Astrocyte of the spinal cord (primary cell): ENCODE measurements around the gene OR8D2.
"Not testable (repeated sequence)": the region's sequence is repeated elsewhere in the genome, so short reads cannot be mapped to it uniquely, and the experiment has no call there.

Experiments
- DNase-seq: peaks from one replicate; pipeline ENCODE4 v3.0.0; 2011; ENCODE audit warnings: low read depth, low spot score
- H3K4me3 ChIP-seq: 2 replicates; pipeline ENCODE4 v1.5.1; 2011; ENCODE audit warnings: low read depth, mild to moderate bottlenecking, low read length, moderate library complexity
- CTCF ChIP-seq: IDR thresholded peaks from 2 replicates; pipeline ENCODE4 v1.5.1; 2012; ENCODE audit warnings: low read depth, mild to moderate bottlenecking, low read length, inconsistent platforms
- in situ Hi-C: cut with HindIII; loops from 2 replicates; pipeline ENCODE4 v1.10.0; 2017; ENCODE audit warnings: low sequenced_read_pairs

OR8D2 gene

GRCh38 chr11:124277207-124277606, 42.8 kb downstream of the OR8D2 start:
- no peak for DNase-seq
- in situ Hi-C loops: no loop called here
- no peak overlapping the region for H3K4me3 ChIP-seq

GRCh38 chr11:124276081-124276480, 43.9 kb downstream of the OR8D2 start:
- in situ Hi-C loops: no loop called here
- TF ChIP-seq CTCF: no peak
- H3K4me3 ChIP-seq: no peak overlapping the region
- DNase-seq: peak; percentile 84

More at GRCh38 chr11:124277207-124277606, 42.8 kb downstream of the OR8D2 start:
- no peak for TF ChIP-seq CTCF

GRCh38 chr11:124274000-124274399, 46.0 kb downstream of the OR8D2 start:
- in situ Hi-C loops: no loop called here
- no peak for TF ChIP-seq CTCF
- DNase-seq: no peak
- H3K4me3 ChIP-seq: no peak overlapping the region

- H3K4me3 ChIP-seq, in situ Hi-C loops: not testable (repeated sequence)
- peak; percentile 33 for DNase-seq
Measured at GRCh38 chr11:124270886-124271285, 49.1 kb downstream of the OR8D2 start.
